Nephron (organoid): ENCODE measurements around the gene CARF.

ENCODE experiments used
- H3K27ac Mint-ChIP-seq, 3 experiments: 2 replicates each; pipeline ENCODE4 v1.8.0; 2020; ENCODE audit warnings: mixed read lengths in 3 of 3, mild to moderate bottlenecking in 2 of 3, moderate library complexity in 1 of 3
- H3K27me3 Mint-ChIP-seq: 2 replicates; pipeline ENCODE4 v1.8.0; 2021; ENCODE audit warnings: low read depth, mild to moderate bottlenecking, moderate library complexity, mixed read lengths
- H3K36me3 Mint-ChIP-seq: 2 replicates; pipeline ENCODE4 v1.8.0; 2020; ENCODE audit warnings: low read depth, mixed read lengths
- H3K4me1 Mint-ChIP-seq: 2 replicates; pipeline ENCODE4 v1.8.0; 2020; ENCODE audit warnings: mixed read lengths
- H3K4me3 Mint-ChIP-seq, 3 experiments: 2 replicates each; pipeline ENCODE4 v1.8.0; 2020; ENCODE audit warnings: mild to moderate bottlenecking in 3 of 3, mixed read lengths in 3 of 3, moderate library complexity in 2 of 3
- H3K9me3 Mint-ChIP-seq: 2 replicates; pipeline ENCODE4 v1.8.0; 2020; ENCODE audit warnings: mixed read lengths
- CTCF ChIP-seq, 3 experiments: fragments of 200-600 bp; sonication (generic); IDR thresholded peaks; one replicate each; pipeline ENCODE4 v1.5.0; 2021; ENCODE audit warnings: antibody characterized with exemption in 3 of 3; ENCODE audit not compliant: unreplicated experiment in 3 of 3

Gene CARF

DNA sequence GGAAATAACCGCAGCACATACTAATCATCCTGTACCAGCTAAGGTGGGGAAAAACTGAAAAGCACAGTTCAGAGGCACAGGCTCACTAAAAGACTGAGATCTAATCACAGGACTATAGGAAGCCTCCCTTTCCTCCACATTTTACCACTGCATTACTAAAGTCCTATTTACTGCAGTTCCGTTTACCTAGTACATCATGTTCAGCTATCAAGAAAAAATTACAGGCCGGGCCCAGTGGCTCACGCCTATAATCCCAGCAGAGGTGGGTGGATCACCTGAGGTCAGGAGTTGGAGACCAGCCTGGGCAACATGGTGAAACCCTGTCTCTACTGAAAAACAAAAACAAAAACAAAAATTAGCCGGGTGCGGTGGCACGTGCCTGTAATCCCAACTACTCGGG, 91.6 kb downstream of the CARF start:
- H3K27me3 Mint-ChIP-seq = no peaks in the 10 kb centered on the region
- peaks cover 5% of the 10 kb centered on the region for H3K4me1 Mint-ChIP-seq
- no peak for TF ChIP-seq CTCF (IDR thresholded peaks at IDR 0.05; ENCODE audit: unreplicated experiment in 3 of 3)
- no peaks in the 10 kb centered on the region for H3K36me3 Mint-ChIP-seq
- no peak overlapping the region for H3K4me3 Mint-ChIP-seq
- no peaks in the 10 kb centered on the region for H3K9me3 Mint-ChIP-seq
- no peak overlapping the region for H3K27ac Mint-ChIP-seq

GRCh38 chr2:203014456-203015199, 102.6 kb downstream of the CARF start, which contains the start of gene NBEAL1:
Gene NBEAL1 (plus strand): TSS chr2:203014875. CDS start chr2:203016385, 1,510 bp downstream.
- TF ChIP-seq CTCF (IDR thresholded peaks at IDR 0.05; ENCODE audit: unreplicated experiment in 3 of 3) = no peak
- Mint-ChIP-seq H3K9me3 (no peaks in the 10 kb centered on the region), H3K27me3 (peaks cover 6% of the 10 kb centered on the region), H3K4me1 (peaks cover 34% of the 10 kb centered on the region), H3K36me3 (no peaks in the 10 kb centered on the region), H3K27ac (peak within 1 kb of the TSS; percentile 99 to 100 (median 100)), H3K4me3 (peak within 1 kb of the TSS; percentile 96 to 99 (median 97))

GRCh38 chr2:203016716-203017115, 104.6 kb downstream of the CARF start:
- peak overlapping the region; percentile 48 to 65 (median 55) for H3K27ac Mint-ChIP-seq
- peaks cover 38% of the 10 kb centered on the region for H3K4me1 Mint-ChIP-seq
- no peak for TF ChIP-seq CTCF (IDR thresholded peaks at IDR 0.05; ENCODE audit: unreplicated experiment in 3 of 3)
- H3K9me3 Mint-ChIP-seq = no peaks in the 10 kb centered on the region
- no peaks in the 10 kb centered on the region for H3K27me3 Mint-ChIP-seq
- H3K4me3 Mint-ChIP-seq = peak overlapping the region; percentile 67 to 85 (median 72)
- no peaks in the 10 kb centered on the region for H3K36me3 Mint-ChIP-seq

DNA sequence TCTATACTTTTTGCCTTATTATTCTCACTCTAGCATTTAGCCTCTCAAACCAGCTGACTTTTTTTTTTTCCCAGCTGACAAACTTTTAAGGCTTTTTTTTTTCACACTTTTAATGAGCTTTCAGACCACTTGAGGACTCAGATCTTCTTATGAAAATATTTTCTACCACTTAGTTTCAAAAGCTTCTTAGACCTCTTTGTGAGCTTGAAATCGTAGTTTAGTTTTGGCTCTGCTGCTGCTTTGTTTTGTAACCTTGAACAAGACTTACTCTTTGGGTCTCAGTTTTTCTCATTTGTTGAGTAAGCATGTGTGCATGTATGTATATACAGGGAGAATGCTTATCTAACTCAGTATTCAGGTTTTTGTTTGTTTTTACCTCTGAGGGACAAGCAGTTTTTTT, 106.1 kb downstream of the CARF start:
- Mint-ChIP-seq H3K27ac (peak overlapping the region; percentile 41 to 79 (median 57)), H3K4me3 (peak overlapping the region; percentile 74 to 76 (median 75)), H3K36me3 (no peaks in the 10 kb centered on the region), H3K4me1 (peaks cover 45% of the 10 kb centered on the region), H3K27me3 (no peaks in the 10 kb centered on the region), H3K9me3 (no peaks in the 10 kb centered on the region)
- TF ChIP-seq CTCF (IDR thresholded peaks at IDR 0.05; ENCODE audit: unreplicated experiment in 3 of 3) = no peak

GRCh38 chr2:203019142-203019541, 107.1 kb downstream of the CARF start:
- Mint-ChIP-seq H3K4me1 (peaks cover 42% of the 10 kb centered on the region), H3K27ac (peak overlapping the region; percentile 7 to 30 (median 26)), H3K4me3 (peak overlapping the region; percentile 74 to 76 (median 75))

More at GRCh38 chr2:203019142-203019541, 107.1 kb downstream of the CARF start:
- Mint-ChIP-seq H3K27me3 (no peaks in the 10 kb centered on the region), H3K9me3 (no peaks in the 10 kb centered on the region), H3K36me3 (peaks cover 5% of the 10 kb centered on the region)
- no peak for TF ChIP-seq CTCF (IDR thresholded peaks at IDR 0.05; ENCODE audit: unreplicated experiment in 3 of 3)
